HG03442 (cell line): Measurements from ENCODE around the gene ETV4.

Experiments used
- ATAC-seq: cut with Tn5 transposase; IDR thresholded peaks from one replicate; pipeline ENCODE4 v1.9.1; 2021; ENCODE audit warnings: mild to moderate bottlenecking, moderate library complexity; ENCODE audit not compliant: unreplicated experiment

The ETV4 gene

GRCh38 chr17:43547189-43547550, 1.0 kb upstream of the ETV4 start:
- no peak for ATAC-seq

- ATAC-seq, result peak; percentile 6
These were observed 832 bp downstream of the ETV4 start for GRCh38 chr17:43545383-43545632.

GRCh38 chr17:43543771-43544575, 2.2 kb downstream of the ETV4 start:
- no peak for ATAC-seq

GRCh38 chr17:43543300-43543699, 2.8 kb downstream of the ETV4 start:
- ATAC-seq, result no peak

- no peak for ATAC-seq
These were observed 3.3 kb downstream of the ETV4 start for GRCh38 chr17:43542859-43543258.

- no peak for ATAC-seq
These were observed 5.1 kb downstream of the ETV4 start for GRCh38 chr17:43540821-43541674.

- ATAC-seq, result no peak
These were observed 9.7 kb downstream of the ETV4 start for GRCh38 chr17:43536236-43536992.

GRCh38 chr17:43534909-43535308, 11.2 kb downstream of the ETV4 start:
- no peak for ATAC-seq

- no peak for ATAC-seq
These were observed 12.4 kb downstream of the ETV4 start for GRCh38 chr17:43533699-43534098.

GRCh38 chr17:43532581-43532980, 13.6 kb downstream of the ETV4 start:
- no peak for ATAC-seq

GRCh38 chr17:43531955-43532354, 14.2 kb downstream of the ETV4 start:
- no peak for ATAC-seq

GRCh38 chr17:43531082-43531378, 15.1 kb downstream of the ETV4 start:
- no peak for ATAC-seq

GRCh38 chr17:43530288-43531081, 15.7 kb downstream of the ETV4 start:
- no peak for ATAC-seq

GRCh38 chr17:43529947-43530287, 16.2 kb downstream of the ETV4 start:
- ATAC-seq, result no peak

- ATAC-seq, result no peak
These were observed 16.9 kb downstream of the ETV4 start for GRCh38 chr17:43528988-43529814.

GRCh38 chr17:43528319-43528987, 17.7 kb downstream of the ETV4 start:
- ATAC-seq, result no peak

- no peak for ATAC-seq
These were observed 19.1 kb downstream of the ETV4 start for GRCh38 chr17:43526886-43527648.

- no peak for ATAC-seq
These were observed 21.1 kb downstream of the ETV4 start for GRCh38 chr17:43524945-43525575.

- ATAC-seq, result no peak
These were observed 24.8 kb downstream of the ETV4 start for GRCh38 chr17:43521389-43521788.
